ENCODE measurements around the gene FHIP2A.
"Not testable (repeated sequence)": the region's sequence is repeated elsewhere in the genome, so short reads cannot be mapped to it uniquely, and the experiment has no call there.

Gene FHIP2A

GRCh38 chr10:114821293-114821914 lies at the start of gene FHIP2A:
Gene FHIP2A (plus strand): TSS chr10:114821780. CDS start chr10:114822079, 299 bp downstream.
- DNase-seq (peak; percentile 81), ATAC-seq (ENCODE audit: insufficient read depth, low read depth) (peak; percentile 88)
- H3K27me3 ChIP-seq (ENCODE audit: insufficient read depth, low read length, poor library complexity), result no peaks in the 10 kb centered on the region
- TF ChIP-seq EZH2 (IDR thresholded peaks at IDR 0.05; ENCODE audit: borderline replicate concordance, low read depth, low read length, severe bottlenecking), result no peak
- peak; percentile 67 for TF ChIP-seq CTCF (IDR thresholded peaks at IDR 0.05; ENCODE audit: borderline replicate concordance, extremely low read depth, low read length, poor library complexity, severe bottlenecking)
- peaks cover 10% of the 10 kb centered on the region; the same call in 1 of the 2 replicates for H4K20me1 ChIP-seq (ENCODE audit: insufficient read depth, low read length)
- H3K27ac ChIP-seq (ENCODE audit: low read length), result peak within 1 kb of the TSS; percentile 86
- peak within 1 kb of the TSS; percentile 91 for H3K9ac ChIP-seq (ENCODE audit: low read depth, low read length)
- H2AFZ ChIP-seq (ENCODE audit: low read depth, low read length), result peak within 1 kb of the TSS; percentile 97
- H3K4me3 ChIP-seq (ENCODE audit: low read depth in 1 of 2, low read length in 2 of 2), result peak within 1 kb of the TSS; percentile 66 to 85
- H3K79me2 ChIP-seq (ENCODE audit: insufficient read depth, low read length), result peaks cover 48% of the 10 kb centered on the region
- no peaks in the 10 kb centered on the region for H3K36me3 ChIP-seq (ENCODE audit: insufficient read depth, low read length)
- H3K4me1 ChIP-seq (ENCODE audit: insufficient read depth, low read length), result peaks cover 38% of the 10 kb centered on the region
- peak within 1 kb of the TSS; percentile 72 for H3K4me2 ChIP-seq (ENCODE audit: insufficient read depth, low read length)
- H3K9me3 ChIP-seq (ENCODE audit: insufficient read depth, low read length, severe bottlenecking), result no peaks in the 10 kb centered on the region

GRCh38 chr10:114772496-114773196 lies 48.9 kb upstream of the FHIP2A start:
- no peak overlapping the region for H3K27ac ChIP-seq (ENCODE audit: low read length)
- no peaks in the 10 kb centered on the region for H3K79me2 ChIP-seq (ENCODE audit: insufficient read depth, low read length)
- H3K36me3 ChIP-seq (ENCODE audit: insufficient read depth, low read length), result no peaks in the 10 kb centered on the region
- DNase-seq, result no peak
- ATAC-seq (ENCODE audit: insufficient read depth, low read depth), result no peak
- H3K9ac ChIP-seq (ENCODE audit: low read depth, low read length), result no peak overlapping the region
- peaks cover 5% of the 10 kb centered on the region for H3K27me3 ChIP-seq (ENCODE audit: insufficient read depth, low read length, poor library complexity)
- TF ChIP-seq CTCF (IDR thresholded peaks at IDR 0.05; ENCODE audit: borderline replicate concordance, extremely low read depth, low read length, poor library complexity, severe bottlenecking) (no peak), EZH2 (IDR thresholded peaks at IDR 0.05; ENCODE audit: borderline replicate concordance, low read depth, low read length, severe bottlenecking) (no peak)
- no peak overlapping the region for H2AFZ ChIP-seq (ENCODE audit: low read depth, low read length)
- no peaks in the 10 kb centered on the region for H3K9me3 ChIP-seq (ENCODE audit: insufficient read depth, low read length, severe bottlenecking)
- H3K4me3 ChIP-seq (ENCODE audit: low read depth in 1 of 2, low read length in 2 of 2), result no peak overlapping the region
- no peaks in the 10 kb centered on the region for H3K4me1 ChIP-seq (ENCODE audit: insufficient read depth, low read length)
- H3K4me2 ChIP-seq (ENCODE audit: insufficient read depth, low read length), result no peak overlapping the region
- no peaks in the 10 kb centered on the region for H4K20me1 ChIP-seq (ENCODE audit: insufficient read depth, low read length)

GRCh38 chr10:114773197-114773532 lies 48.4 kb upstream of the FHIP2A start:
- H3K9ac ChIP-seq (ENCODE audit: low read depth, low read length), result no peak overlapping the region
- no peak for DNase-seq
- H3K4me1 ChIP-seq (ENCODE audit: insufficient read depth, low read length), result no peaks in the 10 kb centered on the region
- H3K4me2 ChIP-seq (ENCODE audit: insufficient read depth, low read length), result no peak overlapping the region
- no peak overlapping the region for H3K4me3 ChIP-seq (ENCODE audit: low read depth in 1 of 2, low read length in 2 of 2)
- TF ChIP-seq EZH2 (IDR thresholded peaks at IDR 0.05; ENCODE audit: borderline replicate concordance, low read depth, low read length, severe bottlenecking) (no peak), CTCF (IDR thresholded peaks at IDR 0.05; ENCODE audit: borderline replicate concordance, extremely low read depth, low read length, poor library complexity, severe bottlenecking) (no peak)
- H3K36me3 ChIP-seq (ENCODE audit: insufficient read depth, low read length), result no peaks in the 10 kb centered on the region
- H3K27ac ChIP-seq (ENCODE audit: low read length), result no peak overlapping the region
- H3K27me3 ChIP-seq (ENCODE audit: insufficient read depth, low read length, poor library complexity), result peaks cover 5% of the 10 kb centered on the region
- H3K79me2 ChIP-seq (ENCODE audit: insufficient read depth, low read length), result no peaks in the 10 kb centered on the region
- ATAC-seq (ENCODE audit: insufficient read depth, low read depth), result no peak
- no peaks in the 10 kb centered on the region for H3K9me3 ChIP-seq (ENCODE audit: insufficient read depth, low read length, severe bottlenecking)
- H4K20me1 ChIP-seq (ENCODE audit: insufficient read depth, low read length), result no peaks in the 10 kb centered on the region
- H2AFZ ChIP-seq (ENCODE audit: low read depth, low read length), result no peak overlapping the region

GRCh38 chr10:114775082-114775481 lies 46.5 kb upstream of the FHIP2A start:
- H3K4me1 ChIP-seq (ENCODE audit: insufficient read depth, low read length); H3K27me3 ChIP-seq (ENCODE audit: insufficient read depth, low read length, poor library complexity); DNase-seq; H2AFZ ChIP-seq (ENCODE audit: low read depth, low read length); H3K79me2 ChIP-seq (ENCODE audit: insufficient read depth, low read length); H3K36me3 ChIP-seq (ENCODE audit: insufficient read depth, low read length); H3K4me2 ChIP-seq (ENCODE audit: insufficient read depth, low read length); H3K4me3 ChIP-seq (ENCODE audit: low read depth in 1 of 2, low read length in 2 of 2); ATAC-seq (ENCODE audit: insufficient read depth, low read depth); H3K9me3 ChIP-seq (ENCODE audit: insufficient read depth, low read length, severe bottlenecking); H3K27ac ChIP-seq (ENCODE audit: low read length); H4K20me1 ChIP-seq (ENCODE audit: insufficient read depth, low read length); H3K9ac ChIP-seq (ENCODE audit: low read depth, low read length): not testable (repeated sequence)

Measured in DND-41 (cell line).